GM19239 (cell line): ENCODE results near the gene NADSYN1.

Experiments
- DNase-seq: peaks from one replicate; pipeline ENCODE4 v3.0.0; 2011; ENCODE audit warnings: low spot score; ENCODE audit not compliant: insufficient read length
- FAIRE-seq: peaks from 2 replicates; lab custom pipeline; 2011; peaks lifted over from hg19 to GRCh38; lab: Jason Lieb, UNC

NADSYN1 gene

DNA sequence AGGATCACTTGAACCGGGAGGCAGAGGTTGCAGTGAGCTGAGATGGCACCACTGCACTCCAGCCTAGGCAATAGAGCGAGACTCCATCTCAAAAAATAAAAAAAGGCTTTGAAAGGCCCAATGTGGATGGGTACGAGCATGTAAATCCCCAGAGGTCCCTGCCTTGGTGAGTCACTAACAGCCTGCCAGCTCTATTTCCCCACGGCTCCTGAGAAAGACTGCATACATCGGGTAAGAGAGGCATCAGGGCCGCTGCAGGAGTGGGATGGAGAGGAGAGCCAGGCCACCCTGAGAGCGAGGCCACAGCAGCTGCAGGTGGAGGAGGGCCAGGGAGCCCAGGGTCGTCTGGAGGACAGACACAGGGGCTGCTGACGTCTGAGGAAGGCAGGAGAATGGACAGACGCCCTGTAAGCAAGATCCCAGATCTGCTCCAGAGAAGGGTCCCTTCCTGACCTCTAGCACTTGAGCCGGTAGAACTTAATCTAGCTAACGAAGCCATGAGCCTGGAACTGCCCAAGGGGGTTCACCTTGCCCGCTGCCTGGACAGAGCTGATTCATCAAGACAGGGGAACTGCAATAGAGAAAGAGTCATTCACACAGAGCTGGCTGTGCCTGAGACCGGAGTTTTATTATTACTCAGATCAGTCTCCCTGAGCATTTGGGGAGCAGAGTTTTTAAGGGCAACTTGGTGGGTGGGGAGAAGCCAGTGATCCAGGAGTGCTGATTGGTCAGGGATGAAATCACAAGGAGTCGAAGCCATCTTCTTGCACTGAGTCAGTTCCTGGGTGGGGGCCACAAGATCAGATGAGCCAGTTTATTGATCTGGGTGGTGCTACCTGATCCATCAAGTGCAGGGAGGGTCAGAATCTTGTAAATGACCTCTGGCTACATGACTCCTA, 90.1 kb downstream of the NADSYN1 start:
- no peak for FAIRE-seq

DNA sequence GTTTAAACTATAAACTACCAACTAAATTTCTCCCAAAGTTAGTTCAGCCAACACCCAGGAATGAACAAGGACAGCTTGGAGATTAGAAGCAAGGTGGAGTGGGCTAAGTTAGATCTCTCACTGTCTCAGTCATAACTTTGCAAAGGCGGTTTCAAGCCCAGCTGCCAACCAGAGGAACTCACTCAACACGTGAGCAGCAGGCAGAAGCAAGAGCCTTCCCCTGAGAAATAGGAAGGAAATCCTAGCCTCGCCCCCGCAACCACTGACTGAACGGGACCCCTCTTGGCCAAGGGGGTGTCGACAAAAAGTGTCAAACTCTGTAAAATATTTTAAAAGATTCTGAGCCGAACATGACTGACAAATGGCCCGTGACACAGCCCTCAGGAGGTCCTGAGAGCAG, 90.9 kb downstream of the NADSYN1 start:
- DNase-seq, result no peak
- FAIRE-seq, result no peak

More for the DNA sequence above, 90.1 kb downstream of the NADSYN1 start:
- DNase-seq, result no peak

- no peak for DNase-seq
Measured at GRCh38 chr11:71544525-71545214, 91.7 kb downstream of the NADSYN1 start.

GRCh38 chr11:71545405-71545966, 92.5 kb downstream of the NADSYN1 start:
- no peak for FAIRE-seq
- DNase-seq, result no peak

More at GRCh38 chr11:71544525-71545214, 91.7 kb downstream of the NADSYN1 start:
- no peak for FAIRE-seq

GRCh38 chr11:71548120-71548519, 95.1 kb downstream of the NADSYN1 start, which contains the start of gene KRTAP5-9:
KRTAP5-9 (plus strand) TSS chr11:71548420; CDS start chr11:71548658, 238 bp downstream.
- no peak for FAIRE-seq
- no peak for DNase-seq

DNA sequence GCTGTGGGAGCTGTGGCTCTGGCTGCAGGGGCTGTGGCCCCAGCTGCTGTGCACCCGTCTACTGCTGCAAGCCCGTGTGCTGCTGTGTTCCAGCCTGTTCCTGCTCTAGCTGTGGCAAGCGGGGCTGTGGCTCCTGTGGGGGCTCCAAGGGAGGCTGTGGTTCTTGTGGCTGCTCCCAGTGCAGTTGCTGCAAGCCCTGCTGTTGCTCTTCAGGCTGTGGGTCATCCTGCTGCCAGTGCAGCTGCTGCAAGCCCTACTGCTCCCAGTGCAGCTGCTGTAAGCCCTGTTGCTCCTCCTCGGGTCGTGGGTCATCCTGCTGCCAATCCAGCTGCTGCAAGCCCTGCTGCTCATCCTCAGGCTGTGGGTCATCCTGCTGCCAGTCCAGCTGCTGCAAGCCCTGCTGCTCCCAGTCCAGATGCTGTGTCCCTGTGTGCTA, 95.7 kb downstream of the NADSYN1 start:
- FAIRE-seq (no peak), DNase-seq (no peak)
